IPS-18c (cell line): ENCODE data around the gene RHAG.
"Not testable (repeated sequence)": the region's sequence is repeated elsewhere in the genome, so short reads cannot be mapped to it uniquely, and the experiment has no call there.

ENCODE experiments used
- H3K4me3 ChIP-seq: 2 replicates; pipeline ENCODE4 v1.7.0; 2013; ENCODE audit warnings: low read depth, mild to moderate bottlenecking, low read length, moderate library complexity; ENCODE audit not compliant: insufficient read depth
- H3K9me3 ChIP-seq: one replicate; pipeline ENCODE4 v1.6.1; 2013; ENCODE audit warnings: mild to moderate bottlenecking, low read length, moderate library complexity; ENCODE audit not compliant: control insufficient read depth, insufficient read depth

RHAG gene

DNA sequence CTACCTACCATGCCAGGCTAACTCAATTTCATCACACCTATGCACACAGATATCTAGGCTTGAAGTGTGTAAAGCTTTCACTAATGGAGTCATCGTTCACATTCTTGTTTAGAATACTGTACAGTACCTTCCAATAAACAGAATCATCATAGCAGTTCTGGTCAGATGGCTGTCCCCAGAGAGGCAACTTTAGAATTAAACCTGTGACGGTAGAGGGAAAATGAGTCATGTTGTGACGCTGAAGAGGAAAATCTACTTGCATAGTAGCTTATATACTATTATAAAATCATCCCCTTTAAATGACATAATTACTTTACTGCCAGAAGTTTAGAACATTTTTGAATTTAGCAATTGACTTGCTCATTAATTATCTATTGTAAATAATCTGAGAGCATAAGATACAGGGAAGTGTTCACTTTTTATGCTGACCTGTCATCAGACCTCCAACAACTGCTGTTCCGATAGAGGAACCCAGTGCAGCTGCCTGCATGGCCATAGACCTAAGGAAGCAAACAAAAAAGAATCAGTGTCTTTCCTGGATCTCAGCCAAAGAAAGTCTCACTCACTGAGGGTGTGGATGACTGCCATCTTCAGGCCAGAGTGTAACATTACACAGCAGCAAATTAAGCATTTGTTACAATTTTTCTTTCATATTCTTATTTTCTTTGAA, 29.8 kb downstream of the RHAG start:
- H3K9me3 ChIP-seq, result no peaks in the 10 kb centered on the region
- no peak overlapping the region for H3K4me3 ChIP-seq

- not testable (repeated sequence) for H3K9me3 ChIP-seq, H3K4me3 ChIP-seq
Measured at GRCh38 chr6:49604080-49604479, 32.6 kb downstream of the RHAG start.

DNA sequence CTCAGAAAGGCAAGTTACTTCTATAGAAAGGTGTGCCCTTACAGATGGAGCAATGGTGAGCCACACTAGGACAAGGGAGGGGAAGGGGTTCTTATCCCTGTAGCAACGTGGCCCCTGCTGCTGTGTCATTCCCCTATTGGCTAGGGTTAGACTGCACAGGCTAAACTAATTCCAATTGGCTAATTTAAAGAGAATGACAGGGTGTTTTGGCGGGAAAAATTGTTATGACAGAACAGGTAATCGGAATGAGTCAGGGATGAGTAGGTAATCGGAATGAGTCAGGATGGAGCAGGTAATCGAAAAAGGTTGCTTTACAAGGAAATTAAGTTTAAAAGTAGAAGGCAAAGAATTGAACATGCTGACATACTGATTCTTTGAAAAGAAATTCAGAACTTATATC, 49.4 kb downstream of the RHAG start:
- not testable (repeated sequence) for H3K4me3 ChIP-seq, H3K9me3 ChIP-seq

DNA sequence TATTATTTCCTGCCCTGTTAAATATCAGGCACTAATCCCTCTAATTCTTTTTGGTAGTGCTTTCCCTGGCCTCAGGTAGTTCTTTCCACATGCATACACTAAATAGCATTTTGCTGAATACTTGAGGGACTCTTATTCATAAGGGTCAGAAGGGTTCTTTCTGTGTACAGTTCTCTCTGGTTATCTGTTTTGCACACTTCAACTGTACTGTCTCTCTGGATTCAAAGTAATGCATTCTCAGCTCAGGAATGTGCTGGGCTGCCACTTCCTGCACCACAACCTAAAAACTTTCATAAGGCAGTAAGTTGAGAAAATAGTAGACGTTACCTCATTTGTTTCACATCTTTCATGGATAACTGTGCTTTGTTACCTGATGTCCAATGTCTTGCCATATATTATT, 54.1 kb downstream of the RHAG start:
- Histone ChIP-seq H3K4me3 (no peak overlapping the region), H3K9me3 (no peaks in the 10 kb centered on the region)

DNA sequence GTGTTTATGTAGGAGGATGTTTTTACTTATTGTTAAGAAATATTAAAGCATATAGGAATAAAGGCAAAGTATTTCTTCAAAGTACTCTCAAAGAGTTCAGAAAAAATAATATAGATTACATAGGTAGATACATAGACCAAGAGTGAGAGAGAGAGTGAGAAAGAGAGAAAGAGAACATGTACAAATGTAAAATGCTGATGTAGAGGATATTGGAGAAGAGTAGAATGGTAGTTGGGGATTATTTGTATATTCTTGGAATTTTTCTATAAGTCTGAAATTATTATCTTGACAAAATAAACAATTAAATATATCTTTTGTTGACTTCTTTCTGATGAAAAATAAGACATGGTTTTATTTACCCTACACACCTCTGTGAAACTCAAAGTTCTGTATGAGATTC, 57.0 kb downstream of the RHAG start:
- Histone ChIP-seq H3K9me3 (no peaks in the 10 kb centered on the region), H3K4me3 (no peak overlapping the region)

DNA sequence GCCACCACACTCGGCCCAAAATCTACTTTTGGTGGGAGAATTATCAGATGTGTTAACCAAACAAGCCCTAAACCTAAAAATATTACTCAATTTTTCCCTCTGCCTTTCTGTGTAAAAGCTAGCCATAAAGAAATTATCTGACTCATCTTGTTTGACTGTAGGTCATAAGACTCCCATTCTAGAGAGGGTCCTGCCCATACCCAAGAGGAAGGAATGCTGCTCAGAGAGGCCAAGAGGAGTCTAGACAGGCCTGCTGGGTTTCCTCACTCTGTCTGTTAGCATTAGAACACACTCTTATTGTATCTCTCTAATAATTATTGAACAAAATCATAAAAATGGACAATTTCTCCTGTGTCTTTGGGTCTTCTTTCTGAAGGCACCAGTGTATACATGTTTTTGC, 60.0 kb downstream of the RHAG start:
- Histone ChIP-seq H3K4me3 (no peak overlapping the region), H3K9me3 (no peaks in the 10 kb centered on the region)

DNA sequence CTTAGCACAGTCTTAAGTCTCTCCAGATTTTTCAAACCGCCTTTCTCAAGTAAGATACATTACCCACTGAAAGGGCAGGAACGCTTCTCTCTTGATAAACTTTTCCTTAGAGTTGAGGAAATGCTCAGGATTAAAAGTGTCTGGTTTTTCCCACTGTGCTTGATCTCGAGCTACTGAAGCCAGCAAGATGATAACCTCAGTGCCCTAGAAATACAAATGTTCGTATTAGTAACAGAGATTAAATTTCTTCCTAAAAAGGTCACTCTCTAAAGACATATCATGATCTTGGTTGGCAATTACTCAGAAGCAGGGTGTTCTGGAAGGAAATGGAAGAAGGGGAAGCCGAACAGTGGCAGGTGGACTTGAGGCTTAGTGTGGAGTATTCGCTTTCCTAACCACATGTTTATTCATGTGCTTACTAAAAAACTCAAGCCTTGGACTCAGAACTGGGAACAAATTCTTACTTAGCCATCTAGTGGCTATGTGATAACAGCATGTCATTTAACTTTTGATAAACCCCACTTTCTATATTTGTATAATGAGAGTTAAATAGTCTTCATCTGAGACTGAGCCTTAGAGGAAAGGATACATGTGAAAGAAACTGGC, 66.1 kb downstream of the RHAG start:
- no peak overlapping the region for H3K4me3 ChIP-seq
- no peaks in the 10 kb centered on the region for H3K9me3 ChIP-seq

- Histone ChIP-seq H3K9me3 (no peaks in the 10 kb centered on the region), H3K4me3 (no peak overlapping the region)
Measured at GRCh38 chr6:49565855-49566254, 70.8 kb downstream of the RHAG start.

GRCh38 chr6:49565261-49565660, 71.4 kb downstream of the RHAG start:
- Histone ChIP-seq H3K4me3 (no peak overlapping the region), H3K9me3 (no peaks in the 10 kb centered on the region)

GRCh38 chr6:49564552-49564951, 72.1 kb downstream of the RHAG start:
- H3K4me3 ChIP-seq, result no peak overlapping the region
- H3K9me3 ChIP-seq, result no peaks in the 10 kb centered on the region

DNA sequence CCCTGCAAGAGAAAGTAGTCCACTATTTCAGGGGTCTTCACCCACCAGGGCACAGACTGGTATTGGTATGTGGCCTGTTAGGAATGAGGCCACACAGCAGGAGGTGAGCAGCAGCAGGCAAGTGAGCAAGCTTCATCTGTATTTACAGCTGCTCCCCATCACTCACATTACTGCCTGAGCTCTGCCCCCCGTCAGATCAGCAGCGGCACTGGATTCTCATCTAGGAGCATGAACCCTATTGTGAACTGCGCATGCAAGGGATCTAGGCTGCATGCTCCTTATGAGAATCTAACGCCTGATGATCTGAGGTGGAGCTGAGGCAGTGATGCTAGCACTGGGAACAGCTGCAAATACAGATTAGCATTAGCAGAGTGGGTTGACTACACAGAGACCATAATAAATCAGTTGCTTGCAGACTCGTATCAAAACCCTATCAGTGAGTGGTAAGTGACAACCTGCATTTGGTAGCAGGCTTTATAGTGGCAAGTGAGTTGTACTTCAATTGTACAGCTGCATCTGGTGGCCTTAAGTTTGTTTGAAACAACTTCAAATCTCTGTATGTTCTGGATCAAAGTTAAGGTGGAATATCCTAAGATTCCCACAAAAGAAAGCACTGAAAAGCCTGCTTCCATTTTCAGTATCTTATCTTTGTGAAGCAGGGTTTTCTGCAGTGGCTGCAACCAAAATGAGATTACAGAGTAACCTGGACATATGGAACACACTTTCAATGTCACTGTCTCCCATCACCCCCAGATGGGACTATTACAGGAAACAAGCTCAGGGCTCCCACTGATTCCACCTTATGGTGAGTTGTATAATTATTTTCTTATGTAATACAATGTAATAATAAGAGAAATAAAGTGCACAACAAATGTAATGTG, 73.4 kb downstream of the RHAG start:
- H3K9me3 ChIP-seq, result no peaks in the 10 kb centered on the region
- H3K4me3 ChIP-seq, result no peak overlapping the region

DNA sequence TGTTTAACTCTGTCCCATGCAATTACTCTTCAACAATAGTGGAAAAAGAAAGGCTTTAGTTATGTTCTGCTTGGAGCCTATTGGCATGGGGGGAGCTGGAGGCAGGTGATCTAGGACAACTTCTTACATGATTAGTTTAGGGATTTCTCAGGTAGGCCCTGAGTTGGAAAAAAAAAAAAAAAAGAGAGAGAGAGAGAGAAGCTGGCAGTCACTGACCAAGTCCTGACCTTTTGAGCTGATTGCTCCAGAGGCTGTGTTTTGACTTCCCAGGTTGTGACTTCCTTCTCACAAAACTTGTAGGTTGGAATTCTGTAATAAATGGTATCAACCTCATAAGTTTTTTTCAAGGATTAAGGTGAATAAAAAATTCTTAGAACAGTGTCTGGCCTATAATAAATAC, 78.4 kb downstream of the RHAG start:
- no peaks in the 10 kb centered on the region for H3K9me3 ChIP-seq
- no peak overlapping the region for H3K4me3 ChIP-seq

- Histone ChIP-seq H3K9me3 (no peaks in the 10 kb centered on the region), H3K4me3 (no peak overlapping the region)
Measured at GRCh38 chr6:49557177-49557576, 79.5 kb downstream of the RHAG start.

GRCh38 chr6:49556429-49556837, 80.2 kb downstream of the RHAG start:
- H3K4me3 ChIP-seq, result no peak overlapping the region

GRCh38 chr6:49555951-49556350, 80.7 kb downstream of the RHAG start:
- Histone ChIP-seq H3K4me3 (no peak overlapping the region), H3K9me3 (no peaks in the 10 kb centered on the region)

More at GRCh38 chr6:49556429-49556837, 80.2 kb downstream of the RHAG start:
- no peaks in the 10 kb centered on the region for H3K9me3 ChIP-seq
